Measurements from ENCODE around the gene AFDN. TPM values are rescaled to one million over a fixed set of nuclear protein-coding genes. Genes with fewer than 3 reads are reported as not detected.

AFDN gene
- total and polyA plus RNA-seq, 2 of the 8 experiments (the other 6 are each of a cell fraction or from before 2014, with no cell fraction given), result 53.4 to 192 TPM

- TF ChIP-seq POLR2AphosphoS5 (IDR thresholded peaks at IDR 0.05; ENCODE audit: low read depth, low read length), result no peak
- no peak for TF ChIP-seq JUND (IDR thresholded peaks at IDR 0.05; ENCODE audit: low read length)
- TF ChIP-seq TEAD4 (IDR thresholded peaks at IDR 0.05; ENCODE audit: low read depth, low read length), result no peak
- no peak for TF ChIP-seq RBBP5 (IDR thresholded peaks at IDR 0.05; ENCODE audit: borderline replicate concordance, low read depth, low read length)
- no peak for TF ChIP-seq POU5F1 (IDR thresholded peaks at IDR 0.05; ENCODE audit: low read depth, low read length)
- TF ChIP-seq SIX5 (IDR thresholded peaks at IDR 0.05; ENCODE audit: low read depth, low read length), result no peak
- TF ChIP-seq TCF12 (IDR thresholded peaks at IDR 0.05; ENCODE audit: low read depth, low read length), result no peak
- no peak for TF ChIP-seq SAP30 (IDR thresholded peaks at IDR 0.05; ENCODE audit: insufficient read depth, insufficient replicate concordance, low read length)
Observed at GRCh38 chr6:167951781-167952511, 125.2 kb downstream of the AFDN start (continued).

Measured in H1 (cell line).